Left ventricle myocardium inferior (tissue), 1 donor: Measurements from ENCODE around the gene IMPG1. TPM values are rescaled to one million over a fixed set of nuclear protein-coding genes. Genes with fewer than 3 reads are reported as not detected.

Experiments used
- DNase-seq: peaks from one replicate; pipeline ENCODE4 v3.0.0-alpha.2; 2020
- H3K27ac ChIP-seq: fragments of 200-600 bp; replicated peaks from 2 replicates; pipeline ENCODE4 v1.8.0; 2021
- H3K27me3 ChIP-seq: fragments of 200-600 bp; 2 replicates; pipeline ENCODE4 v1.8.0; 2021; ENCODE audit warnings: low read depth
- H3K36me3 ChIP-seq: fragments of 200-600 bp; 2 replicates; pipeline ENCODE4 v1.8.0; 2021
- H3K4me1 ChIP-seq: fragments of 200-600 bp; 2 replicates; pipeline ENCODE4 v1.8.0; 2021
- H3K4me3 ChIP-seq: fragments of 200-600 bp; 2 replicates; pipeline ENCODE4 v1.8.0; 2021; ENCODE audit warnings: mild to moderate bottlenecking, moderate library complexity
- H3K9me3 ChIP-seq: fragments of 200-600 bp; replicated peaks from 2 replicates; pipeline ENCODE4 v1.8.0; 2021
- CTCF ChIP-seq: fragments of 200-600 bp; IDR thresholded peaks from 2 replicates; pipeline ENCODE4 v1.8.0; 2021; ENCODE audit warnings: antibody characterized with exemption, mild to moderate bottlenecking, borderline replicate concordance
- intact Hi-C: fragments of 100-400 bp; cut with micrococcal nuclease; formaldehyde crosslinking; loops from one replicate; pipeline ENCODE4 v1.11.0; 2022
- total RNA-seq: library from RNA; stranded (reverse); fragmentation: NEBNext Ultra II Directional; extraction: Animal tissue kit (Norgen Biotek cat#: 25700); gene quantifications from one replicate; pipeline ENCODE4 v1.2.1, GENCODE V29; 2021
- donor health status: DM: no; HTN: yes; CAD: no; lungs with severe emphysema.

IMPG1 gene
- total RNA-seq, 1 donor from 2014 or later, result not detected

- no peak for DNase-seq
- Histone ChIP-seq H3K27me3 (no peaks in the 10 kb centered on the region), H3K27ac (no peak overlapping the region), H3K4me3 (no peak overlapping the region), H3K36me3 (no peaks in the 10 kb centered on the region), H3K9me3 (no peaks in the 10 kb centered on the region), H3K4me1 (no peaks in the 10 kb centered on the region)
- no peak for TF ChIP-seq CTCF
- intact Hi-C loops, result no loop called here
Measured at GRCh38 chr6:76043690-76044089, 28.8 kb downstream of the IMPG1 start.

DNA sequence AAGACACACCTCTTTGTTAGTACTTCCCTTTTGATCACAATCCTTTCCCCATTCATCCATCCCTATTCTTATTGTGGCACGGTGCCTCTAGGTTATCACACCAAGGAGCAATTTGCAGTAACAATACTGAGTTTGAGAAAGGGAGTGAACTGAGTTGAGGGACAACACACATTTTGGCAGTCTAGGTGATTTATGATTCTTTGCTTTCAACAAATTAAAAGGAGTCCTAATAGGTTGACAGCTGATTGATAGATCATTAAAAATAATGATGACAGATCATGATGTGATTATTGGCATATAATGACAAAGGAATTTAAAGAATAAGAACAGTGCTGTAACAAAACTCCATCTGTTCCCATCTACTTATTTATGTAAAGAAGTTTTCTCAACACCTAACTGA, 36.7 kb downstream of the IMPG1 start:
- no peaks in the 10 kb centered on the region for H3K4me1 ChIP-seq
- H3K9me3 ChIP-seq, result no peaks in the 10 kb centered on the region
- DNase-seq, result no peak
- no peaks in the 10 kb centered on the region for H3K36me3 ChIP-seq
- intact Hi-C loops, result no loop called here
- H3K27me3 ChIP-seq, result no peaks in the 10 kb centered on the region
- H3K4me3 ChIP-seq, result no peak overlapping the region
- no peak for TF ChIP-seq CTCF
- no peak overlapping the region for H3K27ac ChIP-seq

GRCh38 chr6:76026101-76026500, 46.4 kb downstream of the IMPG1 start:
- TF ChIP-seq CTCF, result no peak
- H3K9me3 ChIP-seq, result peaks cover 65% of the 10 kb centered on the region
- DNase-seq, result no peak
- intact Hi-C loops, result no loop called here
- no peak overlapping the region for H3K4me3 ChIP-seq
- no peaks in the 10 kb centered on the region for H3K4me1 ChIP-seq
- H3K27ac ChIP-seq, result no peak overlapping the region
- no peaks in the 10 kb centered on the region for H3K27me3 ChIP-seq
- peaks cover 10% of the 10 kb centered on the region for H3K36me3 ChIP-seq

DNA sequence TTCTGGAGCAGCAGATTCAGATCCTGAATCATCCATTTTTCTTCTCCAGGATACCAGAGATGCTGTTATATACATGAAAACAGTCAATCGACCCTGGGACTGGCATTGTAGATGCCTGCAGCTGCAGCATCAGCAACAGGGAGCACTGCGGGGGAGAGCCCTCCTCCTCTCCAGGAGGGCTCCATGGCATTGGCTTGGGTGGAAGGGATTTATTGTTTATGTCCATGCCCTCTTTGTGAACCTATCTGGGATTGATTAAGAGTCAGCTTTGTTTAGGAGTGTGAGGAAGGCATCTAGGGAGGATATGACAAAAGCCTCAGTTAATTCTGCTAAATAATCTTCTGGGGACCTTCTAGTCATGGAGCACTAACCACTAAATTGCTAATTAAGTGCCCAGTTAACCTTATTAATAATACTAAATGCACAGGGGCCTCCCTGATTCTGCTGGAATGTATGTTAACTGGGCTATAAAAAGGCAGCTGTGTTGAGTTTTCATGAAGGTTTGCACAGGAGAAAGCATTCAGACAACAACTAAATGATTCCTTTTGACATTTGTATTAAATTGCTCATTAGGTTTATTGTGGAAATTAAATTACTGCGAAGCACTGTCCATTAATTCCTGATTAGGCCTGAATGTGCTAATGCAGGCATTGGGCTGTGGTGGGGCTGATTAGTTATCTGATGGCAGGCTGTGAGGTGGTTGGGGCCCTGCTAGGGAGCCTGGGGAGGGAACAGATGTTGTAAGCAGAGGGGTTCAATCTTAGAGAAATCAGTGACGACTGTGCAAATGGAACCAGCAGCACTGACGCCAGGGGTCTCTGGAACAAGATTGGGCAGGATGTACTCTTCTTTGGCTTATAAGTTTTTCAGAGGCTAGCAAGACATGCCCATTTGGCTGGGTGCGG, 57.6 kb downstream of the IMPG1 start:
- H3K9me3 ChIP-seq, result peaks cover 3% of the 10 kb centered on the region
- no peak overlapping the region for H3K4me3 ChIP-seq
- H3K4me1 ChIP-seq, result no peaks in the 10 kb centered on the region
- H3K36me3 ChIP-seq, result no peaks in the 10 kb centered on the region
- DNase-seq, result no peak
- intact Hi-C loops, result no loop called here
- H3K27ac ChIP-seq, result no peak overlapping the region
- no peak for TF ChIP-seq CTCF
- H3K27me3 ChIP-seq, result peaks cover 5% of the 10 kb centered on the region

DNA sequence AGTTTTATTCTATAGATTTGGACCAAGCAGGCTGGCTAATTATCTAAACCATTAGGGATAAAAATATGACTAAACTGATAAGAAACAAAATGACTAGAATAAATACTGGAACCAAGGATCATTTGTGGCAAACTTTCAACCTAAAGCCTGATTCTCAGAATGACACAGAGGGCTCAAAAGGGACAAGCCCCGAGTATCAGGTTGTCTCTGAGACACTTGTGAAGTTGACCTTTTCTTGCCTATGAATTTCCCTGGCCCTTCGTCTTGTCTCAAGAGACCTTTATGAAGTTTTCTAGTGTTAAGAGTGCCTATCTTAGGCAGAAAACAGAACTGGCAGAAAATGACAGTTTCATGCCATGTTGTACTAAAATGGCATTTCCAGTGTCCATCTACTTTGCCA, 68.3 kb downstream of the IMPG1 start:
- TF ChIP-seq CTCF, result no peak
- no peaks in the 10 kb centered on the region for H3K4me1 ChIP-seq
- no peaks in the 10 kb centered on the region for H3K9me3 ChIP-seq
- no peak overlapping the region for H3K4me3 ChIP-seq
- DNase-seq, result no peak
- no peaks in the 10 kb centered on the region for H3K27me3 ChIP-seq
- no peaks in the 10 kb centered on the region for H3K36me3 ChIP-seq
- no peak overlapping the region for H3K27ac ChIP-seq
- intact Hi-C loops, result no loop called here
